ENCODE results near the gene ACTR6. TPM values are rescaled to one million over a fixed set of nuclear protein-coding genes. Genes with fewer than 3 reads are reported as not detected.

ACTR6 gene
- total and polyA plus RNA-seq, 9 of the 15 experiments (the other 6 are each of a cell fraction or from before 2014, with no cell fraction given) = 26.1 to 109 (median 70.9) TPM

- TF ChIP-seq, protein P1, sequence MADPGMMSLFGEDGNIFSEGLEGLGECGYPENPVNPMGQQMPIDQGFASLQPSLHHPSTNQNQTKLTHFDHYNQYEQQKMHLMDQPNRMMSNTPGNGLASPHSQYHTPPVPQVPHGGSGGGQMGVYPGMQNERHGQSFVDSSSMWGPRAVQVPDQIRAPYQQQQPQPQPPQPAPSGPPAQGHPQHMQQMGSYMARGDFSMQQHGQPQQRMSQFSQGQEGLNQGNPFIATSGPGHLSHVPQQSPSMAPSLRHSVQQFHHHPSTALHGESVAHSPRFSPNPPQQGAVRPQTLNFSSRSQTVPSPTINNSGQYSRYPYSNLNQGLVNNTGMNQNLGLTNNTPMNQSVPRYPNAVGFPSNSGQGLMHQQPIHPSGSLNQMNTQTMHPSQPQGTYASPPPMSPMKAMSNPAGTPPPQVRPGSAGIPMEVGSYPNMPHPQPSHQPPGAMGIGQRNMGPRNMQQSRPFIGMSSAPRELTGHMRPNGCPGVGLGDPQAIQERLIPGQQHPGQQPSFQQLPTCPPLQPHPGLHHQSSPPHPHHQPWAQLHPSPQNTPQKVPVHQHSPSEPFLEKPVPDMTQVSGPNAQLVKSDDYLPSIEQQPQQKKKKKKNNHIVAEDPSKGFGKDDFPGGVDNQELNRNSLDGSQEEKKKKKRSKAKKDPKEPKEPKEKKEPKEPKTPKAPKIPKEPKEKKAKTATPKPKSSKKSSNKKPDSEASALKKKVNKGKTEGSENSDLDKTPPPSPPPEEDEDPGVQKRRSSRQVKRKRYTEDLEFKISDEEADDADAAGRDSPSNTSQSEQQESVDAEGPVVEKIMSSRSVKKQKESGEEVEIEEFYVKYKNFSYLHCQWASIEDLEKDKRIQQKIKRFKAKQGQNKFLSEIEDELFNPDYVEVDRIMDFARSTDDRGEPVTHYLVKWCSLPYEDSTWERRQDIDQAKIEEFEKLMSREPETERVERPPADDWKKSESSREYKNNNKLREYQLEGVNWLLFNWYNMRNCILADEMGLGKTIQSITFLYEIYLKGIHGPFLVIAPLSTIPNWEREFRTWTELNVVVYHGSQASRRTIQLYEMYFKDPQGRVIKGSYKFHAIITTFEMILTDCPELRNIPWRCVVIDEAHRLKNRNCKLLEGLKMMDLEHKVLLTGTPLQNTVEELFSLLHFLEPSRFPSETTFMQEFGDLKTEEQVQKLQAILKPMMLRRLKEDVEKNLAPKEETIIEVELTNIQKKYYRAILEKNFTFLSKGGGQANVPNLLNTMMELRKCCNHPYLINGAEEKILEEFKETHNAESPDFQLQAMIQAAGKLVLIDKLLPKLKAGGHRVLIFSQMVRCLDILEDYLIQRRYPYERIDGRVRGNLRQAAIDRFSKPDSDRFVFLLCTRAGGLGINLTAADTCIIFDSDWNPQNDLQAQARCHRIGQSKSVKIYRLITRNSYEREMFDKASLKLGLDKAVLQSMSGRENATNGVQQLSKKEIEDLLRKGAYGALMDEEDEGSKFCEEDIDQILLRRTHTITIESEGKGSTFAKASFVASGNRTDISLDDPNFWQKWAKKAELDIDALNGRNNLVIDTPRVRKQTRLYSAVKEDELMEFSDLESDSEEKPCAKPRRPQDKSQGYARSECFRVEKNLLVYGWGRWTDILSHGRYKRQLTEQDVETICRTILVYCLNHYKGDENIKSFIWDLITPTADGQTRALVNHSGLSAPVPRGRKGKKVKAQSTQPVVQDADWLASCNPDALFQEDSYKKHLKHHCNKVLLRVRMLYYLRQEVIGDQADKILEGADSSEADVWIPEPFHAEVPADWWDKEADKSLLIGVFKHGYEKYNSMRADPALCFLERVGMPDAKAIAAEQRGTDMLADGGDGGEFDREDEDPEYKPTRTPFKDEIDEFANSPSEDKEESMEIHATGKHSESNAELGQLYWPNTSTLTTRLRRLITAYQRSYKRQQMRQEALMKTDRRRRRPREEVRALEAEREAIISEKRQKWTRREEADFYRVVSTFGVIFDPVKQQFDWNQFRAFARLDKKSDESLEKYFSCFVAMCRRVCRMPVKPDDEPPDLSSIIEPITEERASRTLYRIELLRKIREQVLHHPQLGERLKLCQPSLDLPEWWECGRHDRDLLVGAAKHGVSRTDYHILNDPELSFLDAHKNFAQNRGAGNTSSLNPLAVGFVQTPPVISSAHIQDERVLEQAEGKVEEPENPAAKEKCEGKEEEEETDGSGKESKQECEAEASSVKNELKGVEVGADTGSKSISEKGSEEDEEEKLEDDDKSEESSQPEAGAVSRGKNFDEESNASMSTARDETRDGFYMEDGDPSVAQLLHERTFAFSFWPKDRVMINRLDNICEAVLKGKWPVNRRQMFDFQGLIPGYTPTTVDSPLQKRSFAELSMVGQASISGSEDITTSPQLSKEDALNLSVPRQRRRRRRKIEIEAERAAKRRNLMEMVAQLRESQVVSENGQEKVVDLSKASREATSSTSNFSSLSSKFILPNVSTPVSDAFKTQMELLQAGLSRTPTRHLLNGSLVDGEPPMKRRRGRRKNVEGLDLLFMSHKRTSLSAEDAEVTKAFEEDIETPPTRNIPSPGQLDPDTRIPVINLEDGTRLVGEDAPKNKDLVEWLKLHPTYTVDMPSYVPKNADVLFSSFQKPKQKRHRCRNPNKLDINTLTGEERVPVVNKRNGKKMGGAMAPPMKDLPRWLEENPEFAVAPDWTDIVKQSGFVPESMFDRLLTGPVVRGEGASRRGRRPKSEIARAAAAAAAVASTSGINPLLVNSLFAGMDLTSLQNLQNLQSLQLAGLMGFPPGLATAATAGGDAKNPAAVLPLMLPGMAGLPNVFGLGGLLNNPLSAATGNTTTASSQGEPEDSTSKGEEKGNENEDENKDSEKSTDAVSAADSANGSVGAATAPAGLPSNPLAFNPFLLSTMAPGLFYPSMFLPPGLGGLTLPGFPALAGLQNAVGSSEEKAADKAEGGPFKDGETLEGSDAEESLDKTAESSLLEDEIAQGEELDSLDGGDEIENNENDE (IDR thresholded peaks at IDR 0.05; ENCODE audit: low read depth, low read length) = no peak
- peak; percentile 54; the same call in 1 of the 2 replicates for TF ChIP-seq REST (IDR thresholded peaks at IDR 0.05; ENCODE audit: borderline replicate concordance)
- TF ChIP-seq REST (CRISPR knock-in tag; IDR thresholded peaks at IDR 0.05; ENCODE audit: low read depth) = no peak
- TF ChIP-seq, protein P2, sequence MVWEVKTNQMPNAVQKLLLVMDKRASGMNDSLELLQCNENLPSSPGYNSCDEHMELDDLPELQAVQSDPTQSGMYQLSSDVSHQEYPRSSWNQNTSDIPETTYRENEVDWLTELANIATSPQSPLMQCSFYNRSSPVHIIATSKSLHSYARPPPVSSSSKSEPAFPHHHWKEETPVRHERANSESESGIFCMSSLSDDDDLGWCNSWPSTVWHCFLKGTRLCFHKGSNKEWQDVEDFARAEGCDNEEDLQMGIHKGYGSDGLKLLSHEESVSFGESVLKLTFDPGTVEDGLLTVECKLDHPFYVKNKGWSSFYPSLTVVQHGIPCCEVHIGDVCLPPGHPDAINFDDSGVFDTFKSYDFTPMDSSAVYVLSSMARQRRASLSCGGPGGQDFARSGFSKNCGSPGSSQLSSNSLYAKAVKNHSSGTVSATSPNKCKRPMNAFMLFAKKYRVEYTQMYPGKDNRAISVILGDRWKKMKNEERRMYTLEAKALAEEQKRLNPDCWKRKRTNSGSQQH (CRISPR knock-in tag; IDR thresholded peaks at IDR 0.05) = no peak
- peak; percentile 32 for TF ChIP-seq MEIS2 (IDR thresholded peaks at IDR 0.05; ENCODE audit: partially characterized antibody)
- 0 out of 2 replicates have a peak, but pooled peaks have one; percentile 33 for TF ChIP-seq CXXC5 (CRISPR knock-in tag; IDR thresholded peaks at IDR 0.05)
Measured at GRCh38 chr12:100229036-100229635, 28.5 kb downstream of the ACTR6 start (continued).

Data from K562 (cell line).